ENCODE measurements around the gene FBRS. TPM values are rescaled to one million over a fixed set of nuclear protein-coding genes. Genes with fewer than 3 reads are reported as not detected.

The FBRS gene
- total RNA-seq, 6 donors from 2014 or later: 38.0 to 150 (median 70.4) TPM

DNA sequence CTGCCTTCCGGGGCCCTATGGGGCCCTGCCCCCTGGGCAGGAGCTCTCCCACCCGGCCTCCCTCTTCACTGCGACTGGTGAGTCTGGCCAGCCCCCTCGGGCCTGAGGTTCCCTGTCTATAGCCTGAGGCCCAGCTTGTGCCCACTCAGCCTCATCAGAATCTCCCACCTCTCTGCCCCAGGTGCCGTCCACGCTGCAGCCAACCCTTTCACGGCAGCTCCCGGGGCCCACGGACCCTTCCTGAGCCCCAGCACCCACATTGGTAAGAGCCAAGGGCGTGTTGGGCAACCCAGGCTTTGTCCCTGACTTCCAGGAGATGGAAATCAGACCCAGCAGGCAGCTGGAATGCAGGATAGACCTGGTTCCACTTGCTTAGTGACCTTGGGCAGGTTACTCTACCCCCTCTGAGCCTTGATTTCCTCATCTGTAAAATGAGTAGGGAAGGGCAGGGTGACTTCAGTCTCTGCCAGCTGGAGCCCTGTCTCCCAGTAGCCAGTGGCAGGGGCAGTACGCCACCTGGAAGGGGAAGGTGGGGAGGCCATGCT, 9.2 kb downstream of the FBRS start:
- WGBS, 2 donors: 93 to 95% methylated on average over 7 to 11 of the region's 11 CpGs
- ATAC-seq (ENCODE audit: low FRiP score in 2 of 2): no peak
- Histone ChIP-seq H3K4me1 (peaks cover 2 to 19% (median 4%) of the 10 kb centered on the region in 4 donors), H3K27me3 (no peaks in the 10 kb centered on the region), H3K27ac (no peak overlapping the region), H3K4me3 (no peak overlapping the region), H3K9me3 (no peaks in the 10 kb centered on the region), H3K36me3 (peaks cover 60 to 86% (median 84%) of the 10 kb centered on the region in 4 donors)
- TF ChIP-seq, protein P1, sequence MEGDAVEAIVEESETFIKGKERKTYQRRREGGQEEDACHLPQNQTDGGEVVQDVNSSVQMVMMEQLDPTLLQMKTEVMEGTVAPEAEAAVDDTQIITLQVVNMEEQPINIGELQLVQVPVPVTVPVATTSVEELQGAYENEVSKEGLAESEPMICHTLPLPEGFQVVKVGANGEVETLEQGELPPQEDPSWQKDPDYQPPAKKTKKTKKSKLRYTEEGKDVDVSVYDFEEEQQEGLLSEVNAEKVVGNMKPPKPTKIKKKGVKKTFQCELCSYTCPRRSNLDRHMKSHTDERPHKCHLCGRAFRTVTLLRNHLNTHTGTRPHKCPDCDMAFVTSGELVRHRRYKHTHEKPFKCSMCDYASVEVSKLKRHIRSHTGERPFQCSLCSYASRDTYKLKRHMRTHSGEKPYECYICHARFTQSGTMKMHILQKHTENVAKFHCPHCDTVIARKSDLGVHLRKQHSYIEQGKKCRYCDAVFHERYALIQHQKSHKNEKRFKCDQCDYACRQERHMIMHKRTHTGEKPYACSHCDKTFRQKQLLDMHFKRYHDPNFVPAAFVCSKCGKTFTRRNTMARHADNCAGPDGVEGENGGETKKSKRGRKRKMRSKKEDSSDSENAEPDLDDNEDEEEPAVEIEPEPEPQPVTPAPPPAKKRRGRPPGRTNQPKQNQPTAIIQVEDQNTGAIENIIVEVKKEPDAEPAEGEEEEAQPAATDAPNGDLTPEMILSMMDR (IDR thresholded peaks at IDR 0.05): no peak
- TF ChIP-seq EP300 (IDR thresholded peaks at IDR 0.05) (no peak), POLR2AphosphoS5 (IDR thresholded peaks at IDR 0.05) (no peak), POLR2A (IDR thresholded peaks at IDR 0.05) (no peak)
- no peak for DNase-seq

DNA sequence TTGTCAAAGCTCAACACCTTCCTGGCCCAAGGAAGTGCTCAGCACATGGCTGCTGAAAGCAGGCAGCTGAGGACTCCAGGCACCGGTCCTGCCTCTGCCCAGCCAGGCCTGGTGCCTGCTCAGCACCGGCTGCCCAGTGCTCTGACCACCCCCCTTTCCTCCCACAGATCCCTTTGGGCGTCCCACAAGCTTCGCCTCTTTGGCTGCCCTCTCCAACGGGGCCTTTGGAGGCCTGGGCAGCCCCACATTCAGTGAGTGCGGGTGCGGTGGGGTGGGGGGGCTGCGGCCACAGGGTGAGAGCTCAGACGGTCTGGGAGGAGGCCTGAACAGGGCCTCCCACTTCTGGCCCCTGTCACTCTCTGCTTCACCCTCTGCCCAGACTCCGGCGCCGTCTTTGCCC, 10.2 kb downstream of the FBRS start:
- DNase-seq (no peak), ATAC-seq (ENCODE audit: low FRiP score in 2 of 2) (no peak)
- Histone ChIP-seq H3K27ac (no peak overlapping the region), H3K4me1 (peaks cover 0 to 10% (median 1%) of the 10 kb centered on the region in 4 donors), H3K4me3 (no peak overlapping the region), H3K36me3 (peaks cover 55 to 76% (median 75%) of the 10 kb centered on the region in 4 donors), H3K9me3 (no peaks in the 10 kb centered on the region), H3K27me3 (no peaks in the 10 kb centered on the region)
- WGBS, 2 donors: 89 to 91% methylated on average over 7 to 10 of the region's 12 CpGs
- TF ChIP-seq, protein P1 (IDR thresholded peaks at IDR 0.05): no peak
- TF ChIP-seq POLR2A (IDR thresholded peaks at IDR 0.05) (no peak), POLR2AphosphoS5 (IDR thresholded peaks at IDR 0.05) (no peak)

DNA sequence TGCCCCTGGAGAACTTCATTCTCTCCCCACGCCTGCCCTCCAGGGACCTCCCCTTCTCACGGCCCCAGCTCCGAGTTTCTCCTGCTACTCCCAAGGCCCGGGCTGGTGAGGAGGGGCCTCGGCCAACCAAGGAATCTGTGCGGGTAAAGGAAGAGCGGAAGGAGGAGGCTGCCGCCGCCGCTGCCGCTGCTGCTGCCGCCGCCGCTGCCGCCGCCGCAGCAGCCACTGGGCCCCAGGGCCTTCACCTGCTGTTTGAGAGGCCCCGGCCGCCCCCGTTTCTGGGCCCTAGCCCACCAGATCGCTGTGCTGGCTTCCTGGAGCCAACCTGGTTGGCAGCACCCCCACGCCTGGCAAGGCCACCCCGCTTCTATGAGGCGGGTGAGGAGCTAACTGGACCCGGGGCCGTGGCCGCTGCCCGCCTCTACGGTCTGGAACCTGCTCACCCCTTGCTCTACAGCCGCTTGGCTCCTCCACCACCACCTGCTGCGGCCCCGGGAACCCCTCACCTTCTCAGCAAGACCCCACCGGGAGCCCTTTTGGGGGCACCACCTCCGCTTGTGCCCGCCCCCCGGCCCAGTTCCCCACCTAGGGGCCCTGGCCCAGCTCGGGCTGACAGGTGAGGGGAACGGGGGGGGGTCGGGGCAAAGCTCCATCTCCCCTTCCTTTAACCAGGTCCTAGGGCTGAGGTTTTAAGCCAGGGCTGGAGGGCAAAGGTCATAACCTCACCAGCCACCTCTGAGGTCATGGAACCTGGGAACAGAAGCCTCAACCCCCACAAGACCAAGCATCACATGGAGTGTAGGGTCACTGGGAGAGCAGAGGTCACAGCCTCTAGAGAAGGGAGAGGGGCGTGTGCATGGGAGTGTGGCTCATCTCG, 11.0 kb downstream of the FBRS start:
- peaks cover 51 to 68% (median 66%) of the 10 kb centered on the region in 4 donors for H3K36me3 ChIP-seq
- 95% methylated on average over 10 to 41 of the region's 41 CpGs for WGBS, 2 donors

DNA sequence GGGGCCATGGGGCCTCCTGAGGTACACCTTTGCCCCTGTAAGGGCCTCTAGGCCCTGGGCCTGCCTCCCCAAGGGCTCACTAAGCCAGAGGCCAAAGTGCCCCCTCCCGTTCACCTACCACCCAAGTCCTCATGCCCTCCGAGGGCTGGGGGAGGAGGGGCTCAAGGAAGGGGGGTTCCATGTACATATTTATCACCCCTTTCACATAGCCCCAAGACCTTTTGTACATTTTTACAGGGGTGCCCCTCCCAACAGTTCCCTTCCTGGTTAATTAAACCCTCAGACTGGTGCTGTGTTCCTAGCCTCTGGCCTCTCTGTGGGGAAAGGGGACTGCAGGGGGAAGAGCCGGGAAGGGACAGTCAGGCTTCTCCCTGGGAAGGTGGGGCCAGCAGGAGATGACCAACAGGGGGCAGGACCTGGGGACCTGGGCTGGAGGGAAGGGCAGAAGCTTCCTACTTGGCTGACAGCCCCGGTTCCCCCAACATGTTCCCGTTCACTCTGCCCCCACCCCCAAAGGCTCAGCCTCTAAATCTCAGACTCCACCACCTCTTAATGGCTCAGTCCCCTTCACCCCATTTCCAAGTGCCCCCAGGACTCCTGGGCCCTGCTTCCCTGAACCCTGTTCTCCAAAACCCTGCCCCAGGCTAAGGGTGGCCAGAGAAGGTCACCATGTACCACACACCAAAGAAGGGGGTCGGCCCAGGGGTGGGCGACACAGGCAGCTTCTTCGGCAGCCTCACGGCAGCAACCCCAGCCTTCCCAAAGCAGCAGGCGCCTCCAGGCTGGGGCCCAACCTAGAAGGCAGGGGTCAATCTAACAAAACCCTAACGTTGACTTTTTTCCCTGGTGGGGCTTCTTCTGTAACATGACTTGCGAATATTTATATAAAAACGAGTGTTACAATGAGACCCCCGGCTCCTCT, 11.9 kb downstream of the FBRS start:
- peaks cover 42 to 59% (median 57%) of the 10 kb centered on the region in 4 donors for H3K36me3 ChIP-seq
- 81 to 84% methylated on average over 13 to 14 of the region's 14 CpGs for WGBS, 2 donors
- peak in 1 of 2 donors; percentile 7 for ATAC-seq (ENCODE audit: low FRiP score in 2 of 2)

More for the DNA sequence above, 11.0 kb downstream of the FBRS start:
- Histone ChIP-seq H3K4me3 (no peak overlapping the region), H3K27me3 (no peaks in the 10 kb centered on the region), H3K27ac (no peak overlapping the region), H3K9me3 (no peaks in the 10 kb centered on the region), H3K4me1 (peaks cover 0 to 2% (median 0%) of the 10 kb centered on the region in 4 donors)
- ATAC-seq (ENCODE audit: low FRiP score in 2 of 2) (peak in 1 of 2 donors; percentile 5), DNase-seq (peak in 1 of 2 donors; percentile 81)
- TF ChIP-seq POLR2A (IDR thresholded peaks at IDR 0.05) (no peak), POLR2AphosphoS5 (IDR thresholded peaks at IDR 0.05) (no peak), EP300 (IDR thresholded peaks at IDR 0.05) (no peak)
- TF ChIP-seq, protein P1 (IDR thresholded peaks at IDR 0.05): no peak

More for the DNA sequence above, 11.9 kb downstream of the FBRS start:
- no peaks in the 10 kb centered on the region for H3K27me3 ChIP-seq
- H3K27ac ChIP-seq: no peak overlapping the region
- no peaks in the 10 kb centered on the region for H3K4me1 ChIP-seq
- no peak overlapping the region for H3K4me3 ChIP-seq
- no peak for DNase-seq
- TF ChIP-seq POLR2AphosphoS5 (IDR thresholded peaks at IDR 0.05) (no peak), EP300 (IDR thresholded peaks at IDR 0.05) (no peak), POLR2A (IDR thresholded peaks at IDR 0.05) (no peak)
- TF ChIP-seq, protein P1 (IDR thresholded peaks at IDR 0.05): no peak
- no peaks in the 10 kb centered on the region for H3K9me3 ChIP-seq
